ENCODE measurements around the gene COG3.

The COG3 gene

DNA sequence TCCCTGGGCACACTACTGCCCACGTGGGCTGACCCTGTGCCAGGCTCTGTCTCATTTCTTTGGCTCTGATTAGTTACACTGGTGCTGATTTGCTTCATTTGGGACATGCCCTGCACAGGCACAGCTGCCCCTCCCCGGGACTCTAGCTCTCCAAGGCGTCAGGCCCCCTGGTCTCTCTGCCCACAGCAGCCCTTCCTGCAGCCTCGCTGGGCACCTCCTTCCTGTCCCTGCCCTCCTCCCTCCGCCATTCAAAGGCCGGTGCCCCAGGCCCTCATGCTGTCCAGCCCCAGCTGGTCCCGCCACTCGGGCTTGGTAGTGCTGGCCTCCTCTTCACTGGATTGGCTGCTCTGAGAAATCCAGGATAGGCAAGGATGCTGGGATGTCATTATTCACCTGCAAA is 77.7 kb downstream of the COG3 start:
- DNase-seq: no peak

DNA sequence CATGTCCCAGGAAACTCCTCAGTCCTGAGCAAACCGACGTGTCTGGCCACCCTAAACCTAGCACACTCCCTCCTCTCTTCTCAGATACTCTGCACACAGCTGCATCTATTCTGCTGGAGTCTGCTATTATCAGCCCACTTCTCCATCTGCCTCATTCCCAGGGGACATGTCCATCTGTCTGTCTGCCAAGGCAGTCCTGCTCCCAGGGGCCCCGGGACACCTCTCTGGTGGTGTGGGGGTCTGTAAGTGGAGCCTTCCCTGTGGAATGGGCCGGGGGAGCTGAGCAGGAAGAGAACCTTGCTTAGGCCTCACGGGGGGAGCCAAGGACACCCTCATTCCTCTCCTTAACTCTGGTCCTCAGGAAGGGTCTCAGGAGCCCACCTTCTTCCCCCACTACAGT is 78.1 kb downstream of the COG3 start:
- DNase-seq: no peak

DNA sequence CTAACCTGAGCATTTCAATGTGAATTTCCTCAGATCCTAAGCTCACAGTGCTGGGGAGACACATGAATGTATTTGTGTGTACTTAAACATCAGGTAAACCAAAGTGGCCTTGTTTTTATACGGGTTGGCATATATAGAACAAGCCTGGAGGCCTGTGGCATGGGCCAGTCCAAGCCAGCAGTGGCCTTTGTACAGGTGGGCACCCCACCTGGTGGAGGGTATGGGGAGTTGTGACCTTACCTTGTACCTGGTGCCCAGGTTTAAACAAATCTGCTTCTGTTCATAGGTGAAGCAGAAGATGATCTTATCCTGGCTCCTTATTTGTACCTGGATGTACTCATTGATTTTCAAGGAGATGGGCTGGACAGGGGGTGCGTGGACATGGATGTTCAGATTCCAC is 79.8 kb downstream of the COG3 start:
- DNase-seq: no peak

DNA sequence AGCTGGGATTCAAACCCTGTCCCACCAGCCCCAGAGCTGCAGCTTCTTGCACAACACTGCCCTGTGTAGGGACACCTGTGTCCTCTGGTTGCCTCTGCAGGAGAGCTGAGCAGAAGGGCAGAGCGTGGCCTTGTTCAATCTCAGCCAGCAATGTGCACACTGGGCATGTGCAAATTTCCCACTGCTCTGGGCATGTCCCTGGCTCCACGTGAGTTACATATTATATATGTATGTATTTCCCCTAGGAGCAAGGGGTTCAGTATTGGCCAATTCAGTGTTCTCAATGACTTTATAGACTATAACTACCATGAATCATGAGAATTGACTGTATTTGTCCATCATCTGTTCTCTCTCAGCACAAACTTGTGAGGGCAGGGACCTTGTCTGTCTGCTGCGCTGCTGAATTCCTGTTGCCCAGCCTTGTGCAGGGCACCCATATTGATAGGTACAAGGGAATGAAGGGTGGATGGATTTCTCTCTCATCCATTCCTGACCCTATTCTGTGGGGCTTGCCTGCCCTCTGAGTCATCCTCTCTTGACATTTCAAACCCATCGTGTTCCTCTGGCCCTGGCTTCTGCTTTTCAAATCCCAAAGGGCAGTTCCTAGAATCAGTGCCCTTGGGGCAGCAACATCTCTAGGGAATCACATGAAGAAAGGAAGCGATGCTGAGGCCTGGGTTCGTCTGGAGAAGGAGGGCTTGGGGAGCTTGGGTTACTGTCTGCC is 81.1 kb downstream of the COG3 start:
- DNase-seq: no peak

DNA sequence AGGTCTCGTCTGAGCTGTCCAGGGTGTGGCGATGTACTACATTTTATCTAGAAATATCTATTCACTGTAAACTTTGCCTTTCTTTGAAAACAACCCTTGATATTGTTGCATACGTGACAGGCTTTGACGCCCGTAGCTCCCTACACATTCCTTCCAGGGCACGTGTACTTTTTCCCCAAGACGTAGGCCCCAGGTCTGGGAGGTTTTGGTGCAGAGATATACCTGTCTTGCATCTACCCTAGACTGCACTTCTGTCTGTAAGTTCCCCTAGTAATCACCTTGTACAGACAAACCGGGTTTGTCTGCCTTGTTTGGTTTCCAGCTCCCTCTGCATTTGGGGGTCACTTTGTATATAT is 81.6 kb downstream of the COG3 start:
- DNase-seq: no peak

DNA sequence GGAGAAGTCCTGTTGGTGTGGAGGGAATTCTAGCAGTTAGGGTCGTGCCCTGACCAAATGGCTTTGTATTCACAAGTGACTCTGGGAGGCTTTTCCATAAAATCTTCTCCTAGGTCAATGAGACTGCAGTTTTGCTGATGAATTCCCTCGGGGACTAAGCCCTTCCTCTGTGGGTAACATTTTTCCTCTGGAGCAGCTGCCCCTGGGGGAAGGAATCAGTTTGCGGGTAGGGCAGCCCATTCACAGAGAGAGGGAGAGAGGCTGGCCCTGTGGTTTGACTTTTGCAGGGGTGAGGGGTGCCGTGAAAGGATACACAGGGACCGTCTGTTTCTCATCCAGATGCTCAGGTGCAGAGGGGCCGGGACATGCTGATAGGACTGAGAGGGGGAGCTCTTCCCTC is 83.5 kb downstream of the COG3 start:
- no peak for DNase-seq

DNA sequence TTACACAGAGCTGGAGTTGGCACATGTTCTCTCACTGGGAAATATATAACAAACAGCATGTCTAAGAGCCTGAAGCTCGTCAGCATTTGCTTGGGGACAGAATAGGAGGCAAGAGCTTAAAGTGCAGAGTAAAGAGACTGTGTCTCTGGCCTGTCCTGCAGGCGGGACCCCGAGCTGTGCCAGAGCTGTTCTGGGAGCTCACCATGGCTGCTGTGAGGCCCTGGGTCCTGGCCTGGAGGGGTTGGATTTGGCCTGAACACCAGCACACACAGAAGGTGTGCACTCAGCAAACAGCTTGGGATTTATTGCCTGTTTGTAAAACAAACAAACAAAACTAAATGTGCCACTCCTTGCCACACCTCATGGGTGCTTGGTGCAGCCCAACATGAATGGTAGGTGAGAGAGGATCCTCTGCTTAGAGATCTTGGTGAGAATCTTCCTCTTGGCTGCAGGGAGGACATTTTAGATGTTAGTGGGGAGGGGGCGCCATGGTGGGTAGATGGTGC is 89.9 kb downstream of the COG3 start:
- DNase-seq: no peak

DNA sequence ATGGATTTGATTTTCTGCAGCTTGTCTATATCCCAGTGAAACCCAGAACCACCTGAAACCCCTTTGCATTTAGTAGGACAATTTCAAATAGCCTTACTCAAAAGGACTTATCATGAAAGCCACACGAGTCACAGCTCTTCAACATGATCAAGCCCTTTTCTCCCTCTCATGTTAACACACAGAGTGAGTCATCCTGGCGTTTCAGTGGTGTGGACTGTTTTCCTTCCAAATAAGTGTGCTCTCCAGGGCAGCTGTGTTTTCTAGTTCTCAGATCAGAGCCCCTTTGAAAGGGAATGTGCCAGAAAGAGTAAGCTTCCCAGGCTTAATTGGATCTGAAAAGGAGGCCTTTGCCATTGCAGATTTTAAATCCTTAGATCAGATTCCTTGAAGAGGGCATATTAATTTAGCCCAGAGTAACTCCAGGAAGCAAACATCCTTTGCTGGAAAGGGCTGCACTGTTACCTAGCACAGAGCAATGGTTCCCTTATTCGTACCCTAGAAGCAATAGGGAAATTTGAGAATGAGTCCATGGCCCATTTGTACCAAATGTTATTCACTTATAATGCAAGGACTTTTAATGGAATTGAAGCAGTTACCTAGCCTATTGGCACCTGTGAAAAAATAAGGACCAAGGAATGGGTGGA is 99.5 kb downstream of the COG3 start:
- peak in 1 of 56 donors; percentile 1 for DNase-seq

DNA sequence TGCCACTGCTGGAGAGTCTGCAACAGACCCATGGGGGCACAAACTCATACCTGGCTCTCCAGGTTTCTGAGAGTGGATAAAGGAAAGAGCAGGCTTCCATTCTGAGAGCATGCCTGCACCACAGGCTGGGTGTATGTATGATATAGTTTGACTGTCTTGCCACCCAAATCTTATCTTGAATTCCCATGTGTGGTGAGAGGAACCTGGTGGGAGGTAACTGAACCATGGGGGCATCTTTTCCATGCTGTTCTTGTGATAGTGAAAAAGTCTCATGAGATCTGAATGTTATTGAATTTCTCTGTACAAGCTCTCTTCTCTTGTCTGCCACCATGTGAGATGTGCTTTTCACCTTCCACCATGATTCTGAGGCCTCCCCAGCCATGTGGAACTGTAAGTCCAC is 100.6 kb downstream of the COG3 start:
- no peak for DNase-seq

DNA sequence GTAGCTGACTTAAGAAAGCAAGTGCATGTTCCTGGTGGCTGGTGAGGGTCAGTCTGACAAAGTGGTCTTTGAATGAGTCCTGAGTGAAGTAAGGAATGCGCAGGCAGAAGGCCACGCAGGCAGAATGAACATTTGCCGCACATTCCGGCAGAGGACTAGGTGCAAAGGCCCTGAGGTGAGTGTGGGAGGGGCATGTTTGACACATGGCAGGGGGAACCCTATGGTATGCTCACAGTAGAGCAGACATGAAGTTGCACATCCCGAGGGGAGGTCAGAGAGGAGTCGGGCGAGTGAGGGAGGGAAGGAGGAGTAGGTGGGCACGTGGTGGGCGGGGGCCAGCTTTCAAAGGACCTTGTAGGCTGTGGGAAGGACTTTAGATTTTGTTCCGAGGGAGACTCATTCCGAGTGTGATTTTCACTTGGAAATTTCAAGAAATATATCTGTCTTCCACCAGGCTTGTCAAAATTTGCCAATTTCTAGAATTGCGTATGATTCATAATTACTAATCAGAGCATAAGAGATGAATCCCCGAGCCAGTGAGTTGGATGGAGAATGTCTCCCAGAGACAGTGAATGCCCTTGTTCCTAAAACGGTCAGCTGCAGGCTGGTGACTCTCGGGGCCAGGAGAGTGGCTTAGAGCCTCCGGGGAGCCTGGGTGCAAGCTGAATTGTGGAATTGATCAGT is 110.5 kb downstream of the COG3 start:
- no peak for DNase-seq

DNA sequence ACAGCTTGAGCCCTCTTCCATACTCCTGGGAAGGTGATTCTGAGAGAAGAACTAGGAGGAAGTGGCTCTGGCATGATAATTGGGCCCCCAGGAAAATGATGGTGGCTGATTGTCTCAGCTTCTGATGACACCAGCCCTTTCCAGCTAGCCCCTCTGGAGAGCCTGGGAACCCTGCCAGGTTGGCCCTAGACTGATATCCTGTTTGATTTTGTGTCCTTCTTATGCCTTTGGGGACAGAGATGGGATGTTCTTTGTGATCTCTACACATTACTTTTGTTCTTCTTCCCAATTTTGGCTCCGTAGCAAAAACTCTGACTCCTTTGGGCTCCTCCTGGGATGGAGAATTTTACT is 111.1 kb downstream of the COG3 start:
- no peak for DNase-seq

DNA sequence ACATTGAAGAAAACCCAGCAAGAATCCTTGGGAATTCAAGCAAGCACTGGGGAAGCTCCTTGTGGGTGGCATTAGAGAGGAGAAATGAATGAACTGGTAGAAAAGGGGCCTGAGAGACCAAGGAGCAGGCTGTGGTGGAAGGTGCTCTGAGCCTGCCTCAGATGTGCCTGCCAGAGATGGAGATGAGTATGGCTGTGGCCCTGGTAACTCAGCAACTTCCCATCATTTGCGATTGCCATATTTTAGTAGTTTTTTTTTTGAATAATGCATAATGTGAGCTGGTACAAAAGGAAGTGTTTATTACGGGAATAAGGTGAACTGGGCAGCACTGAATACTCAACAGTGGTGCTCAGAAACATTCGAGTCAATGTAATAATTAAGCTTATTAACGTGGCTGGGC is 111.7 kb downstream of the COG3 start:
- DNase-seq: no peak

DNA sequence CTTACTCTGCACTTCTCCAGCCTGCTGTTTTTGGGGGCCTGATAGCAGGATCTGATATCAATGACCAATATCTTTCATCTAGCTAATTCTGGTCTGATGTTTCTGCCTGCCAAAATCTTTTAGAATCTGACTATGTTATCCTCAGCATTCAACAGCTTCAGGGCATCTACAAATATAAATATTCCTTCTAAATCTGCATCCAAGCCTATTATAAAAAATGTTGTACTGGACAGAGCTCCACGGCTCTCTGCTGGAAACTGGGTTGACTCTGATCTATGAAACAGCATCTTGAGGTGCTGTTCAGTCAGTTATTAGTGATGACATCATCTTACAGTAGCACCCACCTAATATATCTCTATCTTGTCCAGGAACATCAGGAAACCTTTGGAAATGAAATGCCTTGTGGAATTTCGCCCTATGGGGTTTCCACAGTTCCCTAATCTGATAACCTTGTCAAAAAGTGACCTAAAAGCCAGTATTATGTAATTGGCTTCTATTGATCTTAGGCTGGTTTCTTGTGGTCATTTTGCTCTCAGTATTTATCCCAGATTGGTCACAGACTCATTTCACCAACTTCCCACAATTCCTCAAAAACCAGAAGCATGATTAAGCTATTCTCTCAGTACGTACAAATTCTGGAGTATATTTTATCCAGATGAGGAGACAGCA is 117.8 kb downstream of the COG3 start:
- DNase-seq: no peak

DNA sequence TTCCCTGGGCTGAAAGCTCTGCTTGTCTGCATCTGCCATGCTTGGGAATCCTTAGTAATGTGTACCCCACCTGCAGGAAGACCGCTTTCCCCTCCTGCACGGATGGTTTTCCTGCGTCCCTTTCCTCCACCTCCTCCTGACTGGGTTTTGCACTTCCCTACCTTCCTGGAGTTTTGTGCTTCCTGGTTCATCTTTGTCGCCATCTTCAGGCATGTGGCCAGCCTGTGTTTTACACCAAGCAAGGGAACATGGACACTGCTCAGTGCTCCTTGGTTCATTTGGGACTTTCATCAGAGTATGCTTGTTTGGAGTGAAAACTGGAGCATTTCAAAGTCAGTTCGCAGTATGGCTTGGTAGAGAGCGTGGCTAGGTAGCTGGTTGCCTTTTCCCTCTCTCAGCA is 120.1 kb downstream of the COG3 start:
- no peak for DNase-seq
